WTC11 (cell line): Measurements from ENCODE around the gene DHRSX.

Source experiments
- CTCF ChIP-seq: fragments of 200-600 bp; IDR thresholded peaks from 2 replicates; pipeline ENCODE4 v1.8.0; 2022; ENCODE audit warnings: antibody characterized with exemption
- FOXJ3 ChIP-seq: sonication (generic); formaldehyde crosslinking; IDR thresholded peaks from 2 replicates; pipeline ENCODE4 v1.9.0; 2021; ENCODE audit warnings: missing genetic modification reagents, mild to moderate bottlenecking, borderline replicate concordance
- KAT7 ChIP-seq: sonication (generic); formaldehyde crosslinking; IDR thresholded peaks from 2 replicates; pipeline ENCODE4 v1.8.1; 2023; ENCODE audit warnings: missing genetic modification reagents, mild to moderate bottlenecking, borderline replicate concordance
- MAX ChIP-seq: sonication (generic); formaldehyde crosslinking; IDR thresholded peaks from 2 replicates; pipeline ENCODE4 v1.8.0; 2022; ENCODE audit warnings: mild to moderate bottlenecking, missing genetic modification reagents
- NR3C1 ChIP-seq: sonication (generic); formaldehyde crosslinking; conservative IDR thresholded peaks from 2 replicates; pipeline ENCODE4 v1.8.1; 2023; ENCODE audit warnings: low read depth, mild to moderate bottlenecking, missing genetic modification reagents
- TF ChIP-seq, protein P1 (sequence below): sonication (generic); formaldehyde crosslinking; IDR thresholded peaks from 2 replicates; pipeline ENCODE4 v1.8.1; 2022; ENCODE audit warnings: mild to moderate bottlenecking, moderate library complexity, missing genetic modification reagents

DNA sequence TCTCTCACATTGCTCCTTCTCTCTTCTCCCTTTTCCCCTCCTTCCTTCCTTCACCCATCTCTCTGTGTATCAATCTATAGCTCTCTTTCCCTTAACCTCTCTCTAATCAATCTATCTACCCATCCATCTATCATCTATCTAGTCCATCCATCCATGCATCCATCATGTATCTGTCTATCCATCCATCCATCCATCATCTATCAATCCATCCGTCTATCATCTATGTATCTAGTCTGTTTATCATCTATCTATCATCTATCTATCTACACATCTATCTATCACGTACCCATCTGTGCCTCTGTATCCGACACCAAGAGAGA, 307.5 kb downstream of the DHRSX start:
- no peak for TF ChIP-seq CTCF
- no peak for TF ChIP-seq KAT7 (CRISPR knock-in tag)
- no peak for TF ChIP-seq NR3C1 (CRISPR knock-in tag)
- no peak for TF ChIP-seq FOXJ3
- no peak for TF ChIP-seq MAX
- TF ChIP-seq, protein P1, sequence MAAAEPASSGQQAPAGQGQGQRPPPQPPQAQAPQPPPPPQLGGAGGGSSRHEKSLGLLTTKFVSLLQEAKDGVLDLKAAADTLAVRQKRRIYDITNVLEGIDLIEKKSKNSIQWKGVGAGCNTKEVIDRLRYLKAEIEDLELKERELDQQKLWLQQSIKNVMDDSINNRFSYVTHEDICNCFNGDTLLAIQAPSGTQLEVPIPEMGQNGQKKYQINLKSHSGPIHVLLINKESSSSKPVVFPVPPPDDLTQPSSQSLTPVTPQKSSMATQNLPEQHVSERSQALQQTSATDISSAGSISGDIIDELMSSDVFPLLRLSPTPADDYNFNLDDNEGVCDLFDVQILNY (CRISPR knock-in tag) = no peak
